Heart left ventricle (tissue), 16 donors: ENCODE measurements around the gene SURF4. TPM values are rescaled to one million over a fixed set of nuclear protein-coding genes. Genes with fewer than 3 reads are reported as not detected.

Experiments
- ATAC-seq, 4 donors: fragments of 200-7000 bp; cut with Tn5 transposase; one replicate each; pipeline ENCODE4 v1.9.1; 2020 to 2022; ENCODE audit warnings: moderate library complexity in 4 of 4, mild to moderate bottlenecking in 3 of 4, moderate number of reproducible peaks in 1 of 4
- DNase-seq, 5 donors: peaks; one replicate each; pipeline ENCODE4 v3.0.0-alpha.2; 2020
- H3K27ac ChIP-seq, 12 donors: fragments of 200-600 bp; sonication (generic) in 4 of 12; one replicate each; pipeline versions ENCODE4 v1.5.0 to v1.8.0; 2016 to 2022; ENCODE audit warnings: mild to moderate bottlenecking in 2 of 12
- H3K27me3 ChIP-seq, 9 donors: fragments of 200-600 bp; sonication (generic) in 2 of 9; one replicate each; pipeline versions ENCODE4 v1.5.1 to v1.8.0; 2016 to 2022; ENCODE audit warnings: mild to moderate bottlenecking in 3 of 9
- H3K36me3 ChIP-seq, 9 donors: fragments of 200-600 bp; sonication (generic) in 2 of 9; one replicate each; pipeline versions ENCODE4 v1.5.0 to v1.8.0; 2018 to 2022; ENCODE audit warnings: mild to moderate bottlenecking in 2 of 9
- H3K4me1 ChIP-seq, 12 donors: fragments of 200-600 bp; sonication (generic) in 4 of 12; one replicate each; pipeline versions ENCODE4 v1.5.0 to v1.8.0; 2016 to 2022; ENCODE audit warnings: mild to moderate bottlenecking in 3 of 12
- H3K4me3 ChIP-seq, 12 donors: fragments of 200-600 bp; sonication (generic) in 4 of 12; one replicate each; pipeline versions ENCODE4 v1.5.0 to v1.8.0; 2017 to 2022; ENCODE audit warnings: mild to moderate bottlenecking in 9 of 12, moderate library complexity in 4 of 12
- H3K9me3 ChIP-seq, 12 donors: fragments of 200-600 bp; sonication (generic) in 4 of 12; one replicate each; pipeline versions ENCODE4 v1.5.0 to v1.8.0; 2016 to 2022; ENCODE audit warnings: mild to moderate bottlenecking in 1 of 12
- POLR2A ChIP-seq, 2 donors: fragments of 450-650 bp; IDR thresholded peaks; one replicate each; pipeline ENCODE4 v1.6.1; 2017; ENCODE audit warnings: antibody characterized with exemption in 2 of 2, mild to moderate bottlenecking in 2 of 2, moderate library complexity in 2 of 2
- WGBS, 4 donors: extraction: QIAGEN DNeasy Blood & Tissue Kit in 2 of 4; methylation state at CpG; one replicate each; pipeline versions ENCODE4 v1.1.5 to v1.1.7; 2013 to 2018; 5-methylcytosine and 5-hydroxymethylcytosine counted together
- intact Hi-C, 10 donors: fragments of 100-400 bp; cut with DNase I; formaldehyde crosslinking; loops; one replicate each; pipeline versions ENCODE4 v1.11.1 to v1.14.2; 2022
- polyA plus RNA-seq, 2 donors: library from polyadenylated mRNA; stranded (reverse); fragments of 200-250 nt; gene quantifications; one replicate each; pipeline ENCODE4 v1.2.3, GENCODE V29; 2013
- total RNA-seq, 9 donors: library from RNA; depleted of rRNA in 2 of 9; stranded (reverse); fragments of >200 nt in 2 of 9; fragmentation: NEBNext Ultra II Directional in 3 of 9; extraction: Animal tissue kit (Norgen Biotek cat#: 25700) in 3 of 9; gene quantifications; one replicate each; pipeline versions ENCODE4 v1.1.0 to v1.2.4, GENCODE V29; 2016 to 2023
- TF ChIP-seq, protein P1 (sequence below), 12 donors: fragments of 200-600 bp; sonication (generic) in 4 of 12; IDR thresholded peaks; one replicate each; pipeline versions ENCODE4 v1.5.0 to v1.8.0; 2018 to 2022; ENCODE audit warnings: antibody characterized with exemption in 12 of 12, mild to moderate bottlenecking in 5 of 12
- donor health status: ischemic (EF 13 %, LVEDD 7.1; RV severe dilation, severe dysfunction).
- donor health status: healthy with polysubstance abuse.
- donor health status: DM: no; HTN: yes; CAD: no.
- donor health status: DM: no; HTN: no; CAD: no.
- donor health status: ischemic (EF 25% LVEDD 6.9; RV normal size, moderate dysfunction).
- donor health status: ischemic (EF 25% LVEDD 5.7; RV mildly dilated, moderate dysfunction).
- donor health status: healthy.
- donor health status: DM: yes; HTN: yes; CAD: no.
- donor health status: ischemic (EF 35%, LVEDD 5.7; RV mildly dilated, moderate dysfunction).
- donor health status: nonischemic (EF 11% LVEDD 7.7; RV severe dilation, severe dysfunction).
- donor health status: DM: yes; HTN: yes; CAD: no.
- donor health status: PGD.
- donor health status: ischemic (EF 29% LVEDD 5.4; RV normal size, mild dysfunction).
- donor health status: nonischemic (EF 23%, LVEDD 6.1; RV moderate dilation, normal function).

The SURF4 gene
- total and polyA plus RNA-seq, 11 donors = 31.2 to 185 (median 77.8) TPM

- ATAC-seq = no peak
- DNase-seq = peak in 1 of 5 donors; percentile 4
- 90 to 97% (median 95%) methylated on average over 10 to 11 of the region's 11 CpGs for WGBS, 4 donors
- Histone ChIP-seq H3K27me3 (no peaks in the 10 kb centered on the region), H3K4me1 (peaks cover 6 to 26% (median 19%) of the 10 kb centered on the region in 12 donors), H3K27ac (no peak overlapping the region), H3K9me3 (no peaks in the 10 kb centered on the region), H3K4me3 (no peak overlapping the region), H3K36me3 (peaks cover 0 to 51% (median 45%) of the 10 kb centered on the region in 9 donors)
- no peak for TF ChIP-seq POLR2A (IDR thresholded peaks at IDR 0.05)
- TF ChIP-seq, protein P1, sequence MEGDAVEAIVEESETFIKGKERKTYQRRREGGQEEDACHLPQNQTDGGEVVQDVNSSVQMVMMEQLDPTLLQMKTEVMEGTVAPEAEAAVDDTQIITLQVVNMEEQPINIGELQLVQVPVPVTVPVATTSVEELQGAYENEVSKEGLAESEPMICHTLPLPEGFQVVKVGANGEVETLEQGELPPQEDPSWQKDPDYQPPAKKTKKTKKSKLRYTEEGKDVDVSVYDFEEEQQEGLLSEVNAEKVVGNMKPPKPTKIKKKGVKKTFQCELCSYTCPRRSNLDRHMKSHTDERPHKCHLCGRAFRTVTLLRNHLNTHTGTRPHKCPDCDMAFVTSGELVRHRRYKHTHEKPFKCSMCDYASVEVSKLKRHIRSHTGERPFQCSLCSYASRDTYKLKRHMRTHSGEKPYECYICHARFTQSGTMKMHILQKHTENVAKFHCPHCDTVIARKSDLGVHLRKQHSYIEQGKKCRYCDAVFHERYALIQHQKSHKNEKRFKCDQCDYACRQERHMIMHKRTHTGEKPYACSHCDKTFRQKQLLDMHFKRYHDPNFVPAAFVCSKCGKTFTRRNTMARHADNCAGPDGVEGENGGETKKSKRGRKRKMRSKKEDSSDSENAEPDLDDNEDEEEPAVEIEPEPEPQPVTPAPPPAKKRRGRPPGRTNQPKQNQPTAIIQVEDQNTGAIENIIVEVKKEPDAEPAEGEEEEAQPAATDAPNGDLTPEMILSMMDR (IDR thresholded peaks at IDR 0.05) = no peak
- intact Hi-C loops = loop anchor here in 3 of 10 donors (2.0 to 10.0 kb wide), 3 partner anchors 98 to 148 kb away; no protein-coding TSS in a partner anchor
Observed at GRCh38 chr9:133333011-133333410, 42.8 kb downstream of the SURF4 start.

DNA sequence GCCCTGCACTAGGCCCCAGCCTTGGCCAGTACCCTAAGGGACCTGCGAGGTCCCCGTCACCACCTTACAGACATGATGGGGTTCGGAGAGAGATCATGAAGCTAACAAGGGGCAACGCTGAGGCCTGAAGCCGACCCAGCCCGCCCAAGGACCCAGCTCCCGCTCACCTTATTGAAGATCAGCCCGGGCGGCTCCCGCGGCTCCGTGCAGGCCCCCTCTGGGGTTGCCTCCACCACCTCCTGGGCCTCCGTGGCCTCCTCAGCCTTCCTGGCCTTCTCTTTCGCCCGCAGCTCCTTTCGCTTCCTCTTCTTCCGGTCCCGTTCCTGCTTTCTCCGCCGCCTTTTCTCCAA is 43.5 kb downstream of the SURF4 start:
- DNase-seq (peak in 1 of 5 donors; percentile 18), ATAC-seq (no peak)
- no peak for TF ChIP-seq POLR2A (IDR thresholded peaks at IDR 0.05)
- TF ChIP-seq, protein P1 (IDR thresholded peaks at IDR 0.05) = no peak
- H3K4me3 ChIP-seq = no peak overlapping the region
- H3K27me3 ChIP-seq = no peaks in the 10 kb centered on the region
- intact Hi-C loops = loop anchor here in 3 of 10 donors (2.0 to 10.0 kb wide), 3 partner anchors 98 to 148 kb away; no protein-coding TSS in a partner anchor
- H3K9me3 ChIP-seq = no peaks in the 10 kb centered on the region
- 88 to 92% (median 90%) methylated on average over 20 of the region's 20 CpGs for WGBS, 4 donors
- H3K4me1 ChIP-seq = peaks cover 6 to 26% (median 19%) of the 10 kb centered on the region in 12 donors
- peaks cover 0 to 51% (median 45%) of the 10 kb centered on the region in 9 donors for H3K36me3 ChIP-seq
- no peak overlapping the region for H3K27ac ChIP-seq

DNA sequence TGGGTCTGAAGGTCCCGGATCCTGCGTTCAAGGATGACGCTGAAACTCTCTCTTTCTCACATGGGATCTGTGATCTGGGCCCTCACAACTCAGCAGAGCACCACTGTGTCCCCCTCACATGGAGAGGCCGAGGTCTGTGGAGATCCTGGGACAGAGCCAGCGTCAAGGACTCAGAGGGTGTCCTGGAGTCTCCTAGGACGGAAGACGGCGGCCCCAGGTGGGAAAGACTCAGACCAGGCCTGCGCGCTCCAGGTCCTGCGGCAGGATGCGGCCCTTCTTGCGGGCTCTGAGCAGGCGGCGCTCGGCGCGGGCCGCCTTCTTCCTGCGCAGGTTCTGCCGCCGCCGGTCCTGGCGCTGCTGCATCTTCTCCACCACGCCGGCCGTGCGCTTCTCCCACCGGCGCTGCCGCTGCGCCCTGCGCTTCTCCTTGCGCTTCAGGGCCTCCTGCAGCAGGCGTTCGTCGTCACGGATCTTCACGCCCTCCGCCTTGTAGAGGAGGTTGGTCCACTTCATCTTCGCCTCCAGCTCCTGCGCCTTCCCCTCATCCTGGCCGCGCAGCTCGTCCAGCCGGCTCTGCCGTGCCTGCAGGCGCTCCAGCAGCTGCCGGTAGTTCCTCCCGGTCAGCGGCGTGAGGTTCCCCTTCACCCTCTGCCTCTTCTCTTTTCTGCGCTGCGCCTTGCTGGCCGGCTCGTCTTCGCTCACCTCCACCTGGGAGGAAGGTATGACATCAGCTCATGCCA is 44.0 kb downstream of the SURF4 start:
- Histone ChIP-seq H3K27me3 (no peaks in the 10 kb centered on the region), H3K4me3 (no peak overlapping the region), H3K9me3 (no peaks in the 10 kb centered on the region), H3K4me1 (peaks cover 6 to 25% (median 17%) of the 10 kb centered on the region in 12 donors), H3K36me3 (peaks cover 0 to 51% (median 45%) of the 10 kb centered on the region in 9 donors), H3K27ac (no peak overlapping the region)
- WGBS, 4 donors = 95 to 97% (median 97%) methylated on average over 57 of the region's 57 CpGs
- intact Hi-C loops = loop anchor here in 3 of 10 donors (2.0 to 10.0 kb wide), 3 partner anchors 97 to 147 kb away; no protein-coding TSS in a partner anchor
- DNase-seq = no peak
- TF ChIP-seq, protein P1 (IDR thresholded peaks at IDR 0.05) = no peak
- no peak for TF ChIP-seq POLR2A (IDR thresholded peaks at IDR 0.05)
- ATAC-seq = no peak

- Histone ChIP-seq H3K4me3 (no peak overlapping the region), H3K36me3 (peaks cover 0 to 51% (median 45%) of the 10 kb centered on the region in 9 donors), H3K27me3 (no peaks in the 10 kb centered on the region), H3K9me3 (no peaks in the 10 kb centered on the region), H3K27ac (no peak overlapping the region), H3K4me1 (peaks cover 4 to 19% (median 12%) of the 10 kb centered on the region in 12 donors)
- DNase-seq (peak in 1 of 5 donors; percentile 20), ATAC-seq (no peak)
- 82 to 89% (median 87%) methylated on average over 19 of the region's 19 CpGs for WGBS, 4 donors
- TF ChIP-seq, protein P1 (IDR thresholded peaks at IDR 0.05) = no peak
- TF ChIP-seq POLR2A (IDR thresholded peaks at IDR 0.05) = no peak
- intact Hi-C loops = loop anchor here in 2 of 10 donors (5.0 to 10.0 kb wide), 2 partner anchors 96 to 144 kb away; no protein-coding TSS in a partner anchor
Observed at GRCh38 chr9:133331221-133331620, 44.6 kb downstream of the SURF4 start.
